NCI-H2227 (cell line): ENCODE results near the gene SBNO2.

ENCODE experiments used
- DNase-seq: peaks from one replicate; lab custom pipeline; 2025; ENCODE audit not compliant: unreplicated experiment; lab: John Stamatoyannopoulos, UW

SBNO2 gene

GRCh38 chr19:1169921-1170885, 3.9 kb downstream of the SBNO2 start:
- DNase-seq = no peak

- no peak for DNase-seq
These were observed 4.7 kb downstream of the SBNO2 start for GRCh38 chr19:1169411-1169791.

GRCh38 chr19:1168572-1169410, 5.3 kb downstream of the SBNO2 start:
- DNase-seq = no peak

- DNase-seq = no peak
These were observed 6.1 kb downstream of the SBNO2 start for GRCh38 chr19:1167687-1168571.

- no peak for DNase-seq
These were observed 7.0 kb downstream of the SBNO2 start for GRCh38 chr19:1166872-1167573.

GRCh38 chr19:1164684-1165531, 9.2 kb downstream of the SBNO2 start:
- DNase-seq = no peak

- no peak for DNase-seq
These were observed 10.0 kb downstream of the SBNO2 start for GRCh38 chr19:1163934-1164683.

GRCh38 chr19:1163283-1163933, 10.7 kb downstream of the SBNO2 start:
- DNase-seq = no peak

- DNase-seq = no peak
These were observed 11.4 kb downstream of the SBNO2 start for GRCh38 chr19:1162404-1163282.

- no peak for DNase-seq
These were observed 12.4 kb downstream of the SBNO2 start for GRCh38 chr19:1161716-1162115.

- DNase-seq = no peak
These were observed 14.0 kb downstream of the SBNO2 start for GRCh38 chr19:1159864-1160595.

- no peak for DNase-seq
These were observed 15.1 kb downstream of the SBNO2 start for GRCh38 chr19:1158885-1159448.

GRCh38 chr19:1157931-1158884, 15.9 kb downstream of the SBNO2 start:
- no peak for DNase-seq

GRCh38 chr19:1156830-1157615, 17.0 kb downstream of the SBNO2 start:
- no peak for DNase-seq
